Hepatocyte (in vitro differentiated cells): ENCODE measurements around the gene MAD1L1. TPM values are rescaled to one million over a fixed set of nuclear protein-coding genes. Genes with fewer than 3 reads are reported as not detected.

Source experiments
- DNase-seq: peaks from one replicate; pipeline ENCODE4 v3.0.0-alpha.2; 2016; ENCODE audit warnings: low spot score
- H2AFZ ChIP-seq: fragments of 200-600 bp; sonication (generic); 2 replicates; pipeline ENCODE4 v1.6.0; 2016; ENCODE audit warnings: antibody characterized with exemption, mild to moderate bottlenecking
- H3K27ac ChIP-seq: fragments of 200-600 bp; sonication (generic); 2 replicates; pipeline ENCODE4 v1.5.1; 2016; ENCODE audit warnings: mild to moderate bottlenecking
- H3K27me3 ChIP-seq: fragments of 200-600 bp; sonication (generic); 2 replicates; pipeline ENCODE4 v1.6.1; 2016
- H3K36me3 ChIP-seq: fragments of 200-600 bp; sonication (generic); replicated peaks from 2 replicates; pipeline ENCODE4 v1.5.1; 2016; ENCODE audit warnings: low read depth; ENCODE audit not compliant: insufficient read depth
- H3K4me1 ChIP-seq: fragments of 200-600 bp; sonication (generic); 2 replicates; pipeline ENCODE4 v1.5.1; 2016; ENCODE audit warnings: mild to moderate bottlenecking, moderate library complexity; ENCODE audit not compliant: insufficient read depth
- H3K4me2 ChIP-seq: fragments of 200-600 bp; sonication (generic); 2 replicates; pipeline ENCODE4 v1.6.0; 2016
- H3K4me3 ChIP-seq: fragments of 200-600 bp; sonication (generic); 2 replicates; pipeline ENCODE4 v1.5.1; 2016; ENCODE audit warnings: mild to moderate bottlenecking
- H3K79me2 ChIP-seq: fragments of 200-600 bp; sonication (generic); 2 replicates; pipeline ENCODE4 v1.6.0; 2017; ENCODE audit warnings: mild to moderate bottlenecking
- H3K9me2 ChIP-seq: fragments of 200-600 bp; sonication (generic); replicated peaks from 2 replicates; pipeline ENCODE4 v1.6.0; 2017; ENCODE audit warnings: mild to moderate bottlenecking; ENCODE audit not compliant: insufficient read depth
- H3K9me3 ChIP-seq: fragments of 200-600 bp; sonication (generic); 2 replicates; pipeline ENCODE4 v1.5.1; 2016; ENCODE audit warnings: low read depth, mild to moderate bottlenecking
- H4K20me1 ChIP-seq: fragments of 200-600 bp; sonication (generic); 2 replicates; pipeline ENCODE4 v1.6.0; 2016; ENCODE audit warnings: mild to moderate bottlenecking; ENCODE audit not compliant: insufficient read depth, poor library complexity, severe bottlenecking
- CTCF ChIP-seq: fragments of 200-600 bp; sonication (generic); IDR thresholded peaks from 2 replicates; pipeline ENCODE4 v1.5.1; 2016; ENCODE audit warnings: antibody characterized with exemption, mild to moderate bottlenecking; ENCODE audit not compliant: poor library complexity
- EZH2 ChIP-seq: fragments of 200-600 bp; sonication (generic); IDR thresholded peaks from 2 replicates; pipeline ENCODE4 v1.6.1; 2016; ENCODE audit warnings: antibody characterized with exemption, mild to moderate bottlenecking, borderline replicate concordance
- EZH2phosphoT487 ChIP-seq: fragments of 200-600 bp; sonication (generic); IDR thresholded peaks from one replicate; pipeline ENCODE4 v1.6.1; 2018; ENCODE audit warnings: antibody characterized with exemption, mild to moderate bottlenecking, low read depth, moderate library complexity; ENCODE audit not compliant: unreplicated experiment, severe bottlenecking
- WGBS: methylation state at CpG from one replicate; pipeline ENCODE4 v1.1.6; 2016; ENCODE audit warnings: low lambda C conversion rate; ENCODE audit errors: missing lambda C conversion rate; 5-methylcytosine and 5-hydroxymethylcytosine counted together
- polyA plus RNA-seq: library from polyadenylated mRNA; unstranded; fragments of >200 nt; fragmentation: Nextera tagmentation; extraction: Ambion mirVana; gene quantifications from 2 replicates; pipeline ENCODE4 v1.2.1, GENCODE V29; 2016
- total RNA-seq: library from RNA; depleted of rRNA; stranded (reverse); fragments of >200 nt; gene quantifications from 2 replicates; pipeline ENCODE4 v1.2.3, GENCODE V29; 2014

Gene MAD1L1
- total and polyA plus RNA-seq, 2 experiments from 2014 or later: 30.7 to 31.0 TPM

- Histone ChIP-seq H3K9me3 (no peaks in the 10 kb centered on the region), H3K4me3 (no peak overlapping the region), H4K20me1 (no peaks in the 10 kb centered on the region), H2AFZ (no peak overlapping the region), H3K9me2 (no peaks in the 10 kb centered on the region), H3K27ac (no peak overlapping the region), H3K27me3 (no peaks in the 10 kb centered on the region), H3K4me1 (no peaks in the 10 kb centered on the region), H3K79me2 (no peaks in the 10 kb centered on the region), H3K4me2 (no peak overlapping the region), H3K36me3 (no peaks in the 10 kb centered on the region)
- DNase-seq: no peak
- TF ChIP-seq CTCF: no peak
- no peak for TF ChIP-seq EZH2phosphoT487
- no peak for TF ChIP-seq EZH2
- WGBS: 92% methylated on average over 23 of the region's 23 CpGs
Measured at GRCh38 chr7:2068693-2069471, 163.9 kb downstream of the MAD1L1 start.

- Histone ChIP-seq H3K27ac (no peak overlapping the region), H3K9me2 (no peaks in the 10 kb centered on the region), H4K20me1 (no peaks in the 10 kb centered on the region), H3K9me3 (no peaks in the 10 kb centered on the region), H3K36me3 (no peaks in the 10 kb centered on the region), H2AFZ (no peak overlapping the region), H3K27me3 (no peaks in the 10 kb centered on the region), H3K79me2 (no peaks in the 10 kb centered on the region), H3K4me1 (peaks cover 5% of the 10 kb centered on the region), H3K4me3 (no peak overlapping the region), H3K4me2 (no peak overlapping the region)
- TF ChIP-seq EZH2 (no peak), CTCF (no peak), EZH2phosphoT487 (no peak)
- 96% methylated on average over 27 of the region's 28 CpGs for WGBS
- no peak for DNase-seq
Measured at GRCh38 chr7:2066251-2066919, 166.4 kb downstream of the MAD1L1 start.

GRCh38 chr7:2065528-2065927 lies 167.2 kb downstream of the MAD1L1 start:
- 79% methylated on average over 13 of the region's 13 CpGs for WGBS
- Histone ChIP-seq H3K27ac (no peak overlapping the region), H3K36me3 (no peaks in the 10 kb centered on the region), H4K20me1 (no peaks in the 10 kb centered on the region), H3K27me3 (no peaks in the 10 kb centered on the region), H3K4me3 (no peak overlapping the region), H2AFZ (no peak overlapping the region), H3K79me2 (no peaks in the 10 kb centered on the region), H3K9me2 (no peaks in the 10 kb centered on the region), H3K4me2 (no peak overlapping the region), H3K9me3 (no peaks in the 10 kb centered on the region), H3K4me1 (peaks cover 5% of the 10 kb centered on the region)
- DNase-seq: no peak
- TF ChIP-seq EZH2phosphoT487: no peak
- no peak for TF ChIP-seq EZH2
- no peak for TF ChIP-seq CTCF
